ENCODE data around the gene HCAR1. TPM values are rescaled to one million over a fixed set of nuclear protein-coding genes. Genes with fewer than 3 reads are reported as not detected.

Gene HCAR1
- total and polyA plus RNA-seq, 2 donors (not counting 1 experiment from before 2014, with no cell fraction given) = 0.06 TPM; not detected in 1

DNA sequence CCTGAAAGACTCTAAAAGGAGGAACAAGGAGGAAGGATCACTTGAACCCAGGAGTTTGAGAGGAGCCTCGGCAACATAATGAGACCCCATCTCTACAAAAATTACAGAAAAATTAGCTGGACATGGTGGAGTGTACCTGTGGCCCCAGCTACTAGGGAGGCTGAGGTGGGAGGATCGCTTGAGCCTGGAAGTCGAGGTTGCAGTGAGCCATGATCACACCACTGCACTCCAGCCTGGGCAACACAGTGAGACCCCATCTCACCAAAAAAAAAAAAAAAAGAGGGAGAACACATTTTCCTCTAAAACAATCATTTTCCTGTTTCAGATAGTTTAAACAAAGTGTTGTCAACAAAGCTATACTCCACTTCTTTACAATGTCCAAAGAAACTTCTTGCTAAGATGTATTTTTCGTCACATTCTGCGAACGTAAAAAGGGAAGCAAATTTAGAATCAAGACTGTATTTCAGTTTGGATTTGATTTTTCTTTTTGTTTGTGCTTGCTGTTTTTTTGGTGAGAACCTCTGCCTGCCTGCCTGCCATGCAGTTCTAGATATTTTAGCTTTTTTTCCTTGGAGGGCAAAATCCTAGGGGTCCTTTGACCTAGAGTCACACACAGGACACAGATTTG, 5.1 kb downstream of the HCAR1 start:
- peak overlapping the region; percentile 58 for H3K4me3 Mint-ChIP-seq
- TF ChIP-seq EZH2 (IDR thresholded peaks at IDR 0.05; ENCODE audit: borderline replicate concordance, insufficient read depth, low read depth, low read length, poor library complexity, severe bottlenecking) = no peak
- TF ChIP-seq, protein P1, sequence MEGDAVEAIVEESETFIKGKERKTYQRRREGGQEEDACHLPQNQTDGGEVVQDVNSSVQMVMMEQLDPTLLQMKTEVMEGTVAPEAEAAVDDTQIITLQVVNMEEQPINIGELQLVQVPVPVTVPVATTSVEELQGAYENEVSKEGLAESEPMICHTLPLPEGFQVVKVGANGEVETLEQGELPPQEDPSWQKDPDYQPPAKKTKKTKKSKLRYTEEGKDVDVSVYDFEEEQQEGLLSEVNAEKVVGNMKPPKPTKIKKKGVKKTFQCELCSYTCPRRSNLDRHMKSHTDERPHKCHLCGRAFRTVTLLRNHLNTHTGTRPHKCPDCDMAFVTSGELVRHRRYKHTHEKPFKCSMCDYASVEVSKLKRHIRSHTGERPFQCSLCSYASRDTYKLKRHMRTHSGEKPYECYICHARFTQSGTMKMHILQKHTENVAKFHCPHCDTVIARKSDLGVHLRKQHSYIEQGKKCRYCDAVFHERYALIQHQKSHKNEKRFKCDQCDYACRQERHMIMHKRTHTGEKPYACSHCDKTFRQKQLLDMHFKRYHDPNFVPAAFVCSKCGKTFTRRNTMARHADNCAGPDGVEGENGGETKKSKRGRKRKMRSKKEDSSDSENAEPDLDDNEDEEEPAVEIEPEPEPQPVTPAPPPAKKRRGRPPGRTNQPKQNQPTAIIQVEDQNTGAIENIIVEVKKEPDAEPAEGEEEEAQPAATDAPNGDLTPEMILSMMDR (IDR thresholded peaks at IDR 0.05) = no peak
- intact Hi-C loops (cut with micrococcal nuclease) = no loop called here
- Histone ChIP-seq H3K9ac (ENCODE audit: low read length) (peak overlapping the region; percentile 22), H3K4me3 (ENCODE audit: control extremely low read depth in 1 of 5, extremely low read depth in 1 of 5, insufficient read depth in 1 of 5, low read depth in 2 of 5, low read length in 4 of 5) (no peak overlapping the region), H4K20me1 (ENCODE audit: control insufficient read depth, insufficient read depth, low read length, poor library complexity, severe bottlenecking) (no peaks in the 10 kb centered on the region), H3K4me2 (replicated peaks; ENCODE audit: low read depth, low read length, poor library complexity, severe bottlenecking) (peak overlapping the region; percentile 29), H3K9me3 (ENCODE audit: control extremely low read depth in 1 of 3, control insufficient read depth in 2 of 3, insufficient read depth in 1 of 3, low read length in 2 of 3) (peaks cover 0 to 3% (median 0%) of the 10 kb centered on the region in 3 donors), H3K27me3 (replicated peaks in 1 of 4; ENCODE audit: control extremely low read depth in 1 of 4, control insufficient read depth in 3 of 4, insufficient read depth in 4 of 4, low read length in 3 of 4) (no peaks in the 10 kb centered on the region), H3K36me3 (replicated peaks in 1 of 2; ENCODE audit: control extremely low read depth in 1 of 2, control insufficient read depth in 1 of 2, extremely low read depth in 1 of 2, insufficient read depth in 2 of 2, low read length in 1 of 2) (no peaks in the 10 kb centered on the region), H2AFZ (ENCODE audit: insufficient read depth, low read depth, low read length, poor library complexity, severe bottlenecking) (no peak overlapping the region), H3K4me1 (ENCODE audit: control insufficient read depth in 2 of 2, insufficient read depth in 2 of 2, low read length in 2 of 2) (peaks cover 15 to 26% of the 10 kb centered on the region in 2 donors), H3K27ac (ENCODE audit: low read length in 2 of 2) (no peak overlapping the region), H3K79me2 (ENCODE audit: control insufficient read depth, insufficient read depth, low read length) (no peaks in the 10 kb centered on the region)
- no peak for DNase-seq
- POLR2A ChIA-PET = no interaction called here
- peak overlapping the region; percentile 70 for H3K27ac Mint-ChIP-seq
- WGBS (ENCODE audit: insufficient coverage) = no CpG with 5 or more reads among the region's 6 CpGs
- peaks cover 5% of the 10 kb centered on the region for H3K27me3 Mint-ChIP-seq
- ATAC-seq (ENCODE audit: low read depth) = no peak
- H3K9me3 Mint-ChIP-seq (ENCODE audit: insufficient read depth) = no peaks in the 10 kb centered on the region
- H3K4me1 Mint-ChIP-seq = peaks cover 30% of the 10 kb centered on the region
- CTCF ChIA-PET = interaction anchor here (0.6 to 3.3 kb wide), 2 partner anchors 88 to 545 kb away, joined by 3 to 9 read pairs; no protein-coding TSS in a partner anchor

DNA sequence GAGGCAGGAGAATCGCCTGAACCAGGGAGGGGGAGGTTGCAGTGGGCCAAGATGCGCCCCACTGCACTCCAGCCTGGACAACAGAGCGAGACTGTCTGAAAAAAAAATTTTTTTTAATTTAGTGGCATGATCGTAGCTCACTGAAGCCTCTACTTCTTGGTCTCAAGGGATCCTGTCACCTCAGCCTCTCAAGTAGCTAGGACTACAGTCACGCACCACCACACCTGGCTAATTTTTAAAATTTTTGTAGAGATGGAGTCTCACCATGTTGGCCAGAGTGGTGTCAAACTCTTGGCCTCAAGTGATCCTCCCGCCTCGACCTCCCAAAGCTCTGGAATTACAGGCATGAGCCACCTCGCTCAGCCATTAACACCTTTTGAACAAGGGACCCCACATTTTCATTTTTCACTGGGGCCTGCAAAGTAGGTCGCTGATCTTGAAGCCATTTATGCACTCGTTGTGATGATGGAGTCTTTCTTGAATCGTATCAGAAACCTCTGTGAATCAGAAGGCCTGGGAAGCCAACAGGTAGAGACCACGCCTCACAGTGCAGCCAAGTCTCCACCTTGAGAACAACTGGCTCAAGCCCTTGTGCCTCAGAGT, 5.9 kb downstream of the HCAR1 start:
- Mint-ChIP-seq H3K27me3 (peaks cover 5% of the 10 kb centered on the region), H3K4me1 (peaks cover 34% of the 10 kb centered on the region), H3K4me3 (no peak overlapping the region), H3K9me3 (ENCODE audit: insufficient read depth) (no peaks in the 10 kb centered on the region), H3K27ac (peak overlapping the region; percentile 56)
- no peak for TF ChIP-seq EZH2 (IDR thresholded peaks at IDR 0.05; ENCODE audit: borderline replicate concordance, insufficient read depth, low read depth, low read length, poor library complexity, severe bottlenecking)
- TF ChIP-seq, protein P1 (IDR thresholded peaks at IDR 0.05) = no peak
- Histone ChIP-seq H3K9me3 (ENCODE audit: control extremely low read depth in 1 of 3, control insufficient read depth in 2 of 3, insufficient read depth in 1 of 3, low read length in 2 of 3) (peaks cover 0 to 3% (median 0%) of the 10 kb centered on the region in 3 donors), H3K4me3 (ENCODE audit: control extremely low read depth in 1 of 5, extremely low read depth in 1 of 5, insufficient read depth in 1 of 5, low read depth in 2 of 5, low read length in 4 of 5) (no peak overlapping the region), H3K27me3 (replicated peaks in 1 of 4; ENCODE audit: control extremely low read depth in 1 of 4, control insufficient read depth in 3 of 4, insufficient read depth in 4 of 4, low read length in 3 of 4) (no peaks in the 10 kb centered on the region), H3K4me1 (ENCODE audit: control insufficient read depth in 2 of 2, insufficient read depth in 2 of 2, low read length in 2 of 2) (peaks cover 15 to 26% of the 10 kb centered on the region in 2 donors), H3K4me2 (replicated peaks; ENCODE audit: low read depth, low read length, poor library complexity, severe bottlenecking) (no peak overlapping the region), H3K36me3 (replicated peaks in 1 of 2; ENCODE audit: control extremely low read depth in 1 of 2, control insufficient read depth in 1 of 2, extremely low read depth in 1 of 2, insufficient read depth in 2 of 2, low read length in 1 of 2) (no peaks in the 10 kb centered on the region), H4K20me1 (ENCODE audit: control insufficient read depth, insufficient read depth, low read length, poor library complexity, severe bottlenecking) (no peaks in the 10 kb centered on the region), H3K27ac (ENCODE audit: low read length in 2 of 2) (no peak overlapping the region), H3K9ac (ENCODE audit: low read length) (no peak overlapping the region), H3K79me2 (ENCODE audit: control insufficient read depth, insufficient read depth, low read length) (no peaks in the 10 kb centered on the region), H2AFZ (ENCODE audit: insufficient read depth, low read depth, low read length, poor library complexity, severe bottlenecking) (no peak overlapping the region)
- ChIA-PET CTCF (interaction anchor here (3.3 kb wide), 1 partner anchor 87 kb away, joined by 9 read pairs; no protein-coding TSS in a partner anchor), POLR2A (no interaction called here)
- 40% methylated on average over 4 of the region's 12 CpGs for WGBS (ENCODE audit: insufficient coverage)
- peak; percentile 80 for ATAC-seq (ENCODE audit: low read depth)
- peak; percentile 35 for DNase-seq
- intact Hi-C loops (cut with micrococcal nuclease) = no loop called here

Data from B cell (primary cell).